ENCODE results near the gene METTL25.

Gene METTL25

DNA sequence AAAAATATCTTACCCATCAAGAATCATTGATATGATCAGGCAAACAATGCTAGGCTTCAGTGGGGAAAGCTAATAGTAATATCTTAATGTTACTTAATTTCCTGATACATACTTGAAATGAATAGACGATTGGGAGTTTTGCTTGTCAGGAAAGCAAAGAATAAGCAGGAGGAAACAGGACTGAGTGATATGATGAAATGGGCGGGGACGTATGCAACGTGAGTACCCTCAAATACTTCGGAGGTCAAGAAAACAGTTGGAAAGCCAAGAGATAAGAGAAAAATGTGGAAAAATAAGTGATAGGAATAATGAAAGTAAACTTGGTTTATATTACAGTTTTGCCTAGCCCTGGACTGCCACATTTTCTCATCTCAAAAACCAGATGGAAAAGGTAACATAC is 49.2 kb downstream of the METTL25 start:
- no peak for DNase-seq

GRCh38 chr12:82408844-82409243 is 50.5 kb downstream of the METTL25 start:
- no peak for DNase-seq

- no peak for DNase-seq
Observed at GRCh38 chr12:82411546-82412230, 53.4 kb downstream of the METTL25 start.

- no peak for DNase-seq
Observed at GRCh38 chr12:82412246-82412645, 53.9 kb downstream of the METTL25 start.

DNA sequence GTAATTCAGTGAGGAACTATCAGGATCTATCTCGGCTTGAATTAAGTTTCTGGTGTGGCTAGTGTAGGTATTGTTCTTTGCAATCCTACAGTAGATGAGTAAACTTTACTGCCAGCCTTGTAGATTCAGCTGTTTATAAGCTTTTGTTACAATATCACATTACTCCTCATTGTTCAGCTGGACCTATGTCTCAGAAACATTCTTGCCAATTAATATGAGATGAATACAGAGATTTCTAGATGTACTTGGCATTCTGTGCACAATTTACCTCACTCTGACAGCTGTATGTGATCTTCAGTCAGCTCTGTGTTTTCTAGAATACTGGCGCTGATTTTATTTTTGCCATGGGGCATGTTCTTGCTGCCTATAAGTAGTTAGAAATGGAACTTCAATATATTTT is 55.7 kb downstream of the METTL25 start:
- no peak for DNase-seq

DNA sequence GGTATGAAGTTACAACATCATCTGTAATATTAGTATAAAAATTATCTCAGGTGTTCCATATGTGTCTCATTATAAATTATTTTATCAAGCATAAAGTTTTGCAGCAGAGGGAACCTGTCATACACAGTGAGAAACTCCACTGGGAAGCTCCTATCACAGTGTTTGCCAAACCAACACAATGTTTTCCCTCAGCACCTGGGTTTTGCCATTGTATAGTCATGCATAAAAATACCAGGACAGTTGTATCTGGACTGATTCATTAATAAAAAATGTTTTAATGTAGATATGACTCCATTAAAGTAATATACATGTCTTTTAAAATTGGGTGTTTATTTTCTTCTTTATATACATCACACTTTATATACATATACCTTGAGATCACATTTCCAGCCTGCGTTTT is 56.6 kb downstream of the METTL25 start:
- DNase-seq = no peak

DNA sequence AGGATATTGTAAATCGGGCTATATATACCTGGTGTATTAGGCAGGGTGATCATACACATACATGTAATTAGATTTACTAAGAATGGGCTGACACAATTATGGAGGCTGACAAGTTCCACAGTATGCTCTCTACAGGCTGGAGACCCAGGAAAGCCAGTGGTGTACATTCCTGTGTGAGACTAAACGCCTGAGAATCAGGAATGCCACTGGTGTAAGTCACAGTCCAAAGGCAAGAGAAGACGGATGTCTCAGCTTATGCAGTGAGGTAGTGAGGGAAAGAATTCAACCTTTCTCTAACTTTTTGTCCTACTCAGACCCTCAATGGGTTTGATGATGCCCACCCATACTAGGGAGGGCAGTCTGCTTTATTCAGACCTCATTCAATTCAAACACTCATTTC is 57.1 kb downstream of the METTL25 start:
- no peak for DNase-seq

- DNase-seq = no peak
Observed at GRCh38 chr12:82425241-82425640, 66.9 kb downstream of the METTL25 start.

- no peak for DNase-seq
Observed at GRCh38 chr12:82426081-82426480, 67.8 kb downstream of the METTL25 start.

- DNase-seq = no peak
Observed at GRCh38 chr12:82426586-82426985, 68.3 kb downstream of the METTL25 start.

DNA sequence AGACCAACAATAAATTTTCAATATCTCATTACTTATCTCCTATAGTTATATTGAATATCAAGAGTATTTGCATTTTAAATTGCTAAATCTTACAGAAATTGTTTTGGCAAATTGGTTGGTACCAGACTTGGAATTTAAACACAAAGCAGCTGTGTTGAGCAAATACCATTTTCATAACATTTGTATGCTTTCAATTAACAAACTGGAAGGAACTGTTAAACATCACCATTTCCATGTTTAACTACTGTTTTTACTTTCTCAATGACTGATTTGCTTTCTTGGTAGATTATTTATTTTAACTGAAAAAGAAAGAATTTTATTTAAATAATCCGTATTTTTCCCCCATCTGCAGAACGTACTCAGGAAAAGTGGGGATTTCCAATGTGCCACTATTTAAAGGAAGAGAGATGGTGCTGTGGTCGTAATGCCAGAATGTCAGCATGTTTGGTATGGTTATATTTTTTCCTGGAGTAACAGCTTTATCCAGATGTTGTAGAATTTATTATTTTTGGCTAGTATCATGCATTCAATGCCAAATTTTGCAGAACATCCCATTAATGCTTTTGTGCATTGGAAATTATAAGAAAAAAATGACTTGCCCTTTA is 72.3 kb downstream of the METTL25 start:
- DNase-seq = no peak

GRCh38 chr12:82434392-82434911 is 76.1 kb downstream of the METTL25 start:
- DNase-seq = no peak

DNA sequence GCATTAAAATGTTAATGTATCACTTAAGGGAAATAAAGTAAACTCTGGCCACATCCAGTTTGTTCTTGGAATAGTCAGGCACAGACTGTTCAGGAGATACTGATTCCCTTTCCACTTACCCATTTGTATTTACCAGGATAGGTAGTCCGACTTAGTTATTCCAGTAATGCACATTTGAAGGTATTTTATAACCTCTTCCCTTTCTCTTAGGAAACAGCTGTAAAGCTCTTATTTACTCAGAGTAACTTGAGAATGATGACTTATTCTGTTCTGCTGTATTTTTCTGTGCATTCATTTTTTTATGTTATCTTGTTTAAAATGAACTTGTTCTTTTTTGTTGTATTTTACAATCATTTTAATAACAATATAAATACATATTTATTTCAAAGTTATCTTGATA is 78.0 kb downstream of the METTL25 start:
- DNase-seq = no peak

DNA sequence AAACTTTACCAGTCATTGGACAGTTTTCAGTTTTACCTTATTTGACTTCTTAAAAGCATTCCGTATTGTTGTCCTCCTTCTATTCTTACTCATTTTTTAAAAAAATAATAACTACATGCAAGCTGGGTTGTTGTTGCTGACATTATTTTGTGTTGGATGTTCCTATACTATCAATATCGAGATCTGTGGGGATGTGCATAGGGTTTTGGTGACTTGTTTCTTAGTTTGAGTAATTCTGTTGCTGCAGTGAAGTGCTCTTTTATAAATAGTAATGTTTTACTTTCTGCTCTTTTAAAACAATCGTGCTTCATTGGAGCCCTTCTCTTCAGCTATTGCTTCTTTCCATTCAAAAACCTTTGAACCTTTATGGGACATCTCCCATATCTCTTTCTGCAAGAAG is 79.4 kb downstream of the METTL25 start:
- DNase-seq = no peak

DNA sequence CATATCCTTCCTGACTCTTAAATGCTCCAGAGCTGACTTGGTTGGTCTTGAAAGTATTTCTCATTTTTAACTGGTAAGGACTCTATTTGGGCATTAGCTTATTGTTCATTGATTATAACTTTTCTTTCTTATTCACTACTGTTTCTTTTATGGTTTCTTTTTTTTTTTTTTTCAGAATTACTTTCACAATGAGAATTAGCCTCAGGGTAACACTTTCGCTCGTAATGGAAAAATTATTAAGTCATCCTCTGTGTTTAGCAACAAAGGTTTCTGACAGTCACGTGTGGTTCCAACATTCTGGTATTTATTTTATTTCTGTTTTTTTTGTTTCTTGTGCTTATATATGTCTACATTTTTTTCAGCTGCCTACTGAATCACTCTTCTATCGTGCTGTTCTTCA is 80.0 kb downstream of the METTL25 start:
- no peak for DNase-seq

DNA sequence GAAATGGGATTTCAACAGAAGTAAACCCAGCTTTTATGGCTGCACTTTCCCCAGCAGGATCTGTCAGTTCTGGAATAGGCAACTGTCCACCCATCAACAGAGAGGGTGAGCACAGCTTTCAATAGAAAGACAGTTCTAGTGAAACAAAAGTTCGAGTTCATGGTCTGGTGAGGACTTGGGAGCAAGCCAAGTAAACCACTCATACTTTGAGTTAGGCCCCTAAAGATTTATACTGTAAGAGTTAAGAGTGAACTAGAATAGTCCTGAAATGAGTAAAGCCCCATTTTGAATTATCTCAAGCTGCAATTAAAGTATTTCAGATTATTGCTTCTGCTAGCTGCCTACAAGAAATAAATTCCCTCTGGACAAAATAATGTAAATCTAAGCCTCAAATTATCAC is 82.6 kb downstream of the METTL25 start:
- DNase-seq = no peak

- no peak for DNase-seq
Observed at GRCh38 chr12:82448911-82449578, 90.7 kb downstream of the METTL25 start.

DNA sequence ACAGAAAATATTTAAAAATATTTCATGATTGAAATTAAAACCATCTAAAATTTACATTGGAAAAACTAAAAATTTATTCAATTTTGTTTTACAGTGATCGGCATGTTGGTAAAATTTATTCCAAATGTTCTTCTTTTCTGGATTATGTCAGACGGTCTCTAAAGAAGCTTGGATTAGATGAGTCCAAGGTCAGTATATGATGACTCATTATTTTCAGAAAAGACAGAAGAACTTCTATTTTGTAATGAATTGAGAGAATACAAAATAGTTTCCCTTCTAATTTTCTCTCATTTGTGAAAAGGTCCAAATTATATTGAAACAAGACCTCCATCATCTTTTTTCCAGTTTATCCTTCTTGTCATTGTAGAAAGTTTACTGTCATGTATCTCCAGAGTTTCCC is 98.3 kb downstream of the METTL25 start:
- no peak for DNase-seq

DNA sequence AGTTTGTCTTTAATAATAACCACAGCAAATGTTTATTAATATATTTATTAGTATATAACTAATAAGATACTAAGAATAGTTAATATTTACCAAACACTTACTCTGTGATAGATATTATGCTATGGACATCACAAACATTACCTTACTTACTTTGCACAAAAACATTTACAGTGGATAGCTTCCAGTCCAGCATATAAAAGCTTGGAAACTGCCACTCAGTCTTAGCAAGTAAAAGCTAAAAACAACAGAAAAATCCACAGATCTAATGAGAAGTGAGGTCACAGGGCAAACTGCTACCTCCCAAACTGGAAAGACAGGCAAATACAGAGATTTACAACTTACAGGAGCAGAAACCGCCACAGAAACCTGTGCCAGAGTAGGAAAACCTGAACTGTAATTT is 99.8 kb downstream of the METTL25 start:
- DNase-seq = no peak

- DNase-seq = no peak
Observed at GRCh38 chr12:82461393-82461792, 103.1 kb downstream of the METTL25 start.

GRCh38 chr12:82461836-82462235 is 103.5 kb downstream of the METTL25 start:
- peak in 1 of 2 donors; percentile 10 for DNase-seq

DNA sequence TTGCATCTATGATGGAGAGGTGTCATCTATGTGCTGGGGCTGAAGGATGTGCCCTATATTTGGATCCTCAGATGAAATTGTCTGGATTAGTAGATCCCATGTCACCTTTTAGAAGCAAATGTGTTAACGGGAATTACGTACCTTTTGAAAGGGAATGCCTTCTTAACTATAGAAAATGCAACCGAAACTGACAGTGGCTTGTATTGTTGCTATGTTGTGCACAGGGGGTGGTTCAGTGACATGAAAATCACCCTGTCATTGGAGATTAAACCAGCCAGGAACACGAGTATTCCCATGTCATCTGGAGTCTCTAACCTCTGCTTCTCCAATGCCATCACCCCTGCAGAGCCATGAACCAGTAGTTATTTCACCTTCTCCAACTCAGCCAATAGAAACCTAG is 110.2 kb downstream of the METTL25 start:
- DNase-seq = no peak

- DNase-seq = no peak
Observed at GRCh38 chr12:82470906-82471512, 112.7 kb downstream of the METTL25 start.

Data from bone marrow (tissue), 2 donors.